ENCODE data around the gene ABCG4. TPM values are rescaled to one million over a fixed set of nuclear protein-coding genes. Genes with fewer than 3 reads are reported as not detected.

The ABCG4 gene
- total RNA-seq, 5 donors from 2014 or later (not counting 1 experiment from before 2014, with no cell fraction given) = 0.09 TPM; not detected in 4

DNA sequence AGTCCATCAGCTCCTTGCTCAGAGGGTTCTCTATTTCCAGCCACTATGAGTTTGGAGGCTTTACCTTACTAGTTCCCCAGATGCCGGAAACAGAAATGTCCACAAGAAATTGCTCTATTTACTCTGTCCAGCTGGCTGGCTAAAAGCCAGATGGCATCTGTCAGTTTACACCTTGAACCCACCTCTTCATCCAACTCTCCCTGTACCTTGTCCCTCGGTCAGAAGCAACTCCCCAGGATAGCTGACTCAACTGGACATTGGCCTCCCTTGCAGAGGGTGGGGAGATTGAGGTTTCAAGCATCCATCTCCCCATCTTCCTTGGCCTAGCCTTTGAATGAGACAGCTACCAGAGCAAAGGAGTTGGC, 40.0 kb upstream of the ABCG4 start:
- H3K4me1 ChIP-seq (ENCODE audit: control insufficient read depth in 1 of 2, extremely low read depth in 1 of 2, insufficient read depth in 2 of 2, low read length in 2 of 2) = peaks cover 13 to 43% of the 10 kb centered on the region in 2 experiments
- H3K27me3 Mint-ChIP-seq = no peaks in the 10 kb centered on the region
- H3K4me3 Mint-ChIP-seq = peak overlapping the region; percentile 81 to 94 (median 92)
- H3K9me3 Mint-ChIP-seq = no peaks in the 10 kb centered on the region
- H3K9me3 ChIP-seq = no peaks in the 10 kb centered on the region
- ChIA-PET CTCF (interaction anchor here in 1 of 2 donors (0.7 to 1.2 kb wide), 3 partner anchors 10 to 13 kb away, joined by 3 to 5 read pairs (median 4); partner anchors contain the start of gene HINFP), POLR2A (interaction anchor here in 1 of 2 donors (1.1 kb wide), 1 partner anchor 53 kb away, joined by 3 read pairs; no protein-coding TSS in a partner anchor)
- peaks cover 42 to 49% (median 43%) of the 10 kb centered on the region in 3 donors for H3K4me1 Mint-ChIP-seq
- peaks cover 11 to 39% of the 10 kb centered on the region in 2 donors for H3K36me3 ChIP-seq (ENCODE audit: control insufficient read depth in 2 of 2, extremely low read depth in 1 of 2, insufficient read depth in 1 of 2, low read length in 1 of 2)
- H3K27ac Mint-ChIP-seq = peak overlapping the region; percentile 86 to 89
- peak overlapping the region; percentile 52 for H3K27ac ChIP-seq (ENCODE audit: low read length)
- no peak for ATAC-seq (replicated peaks in 1 of 4)
- 75% methylated on average over 1 of the region's 2 CpGs for WGBS (ENCODE audit: insufficient coverage)
- no peak for DNase-seq
- H3K4me3 ChIP-seq (ENCODE audit: control insufficient read depth in 1 of 2, extremely low read depth in 1 of 2, low read length in 1 of 2) = peak overlapping the region; percentile 69 to 83
- peaks cover 26% of the 10 kb centered on the region for H3K36me3 Mint-ChIP-seq
- H3K27me3 ChIP-seq (replicated peaks in 1 of 2; ENCODE audit: control insufficient read depth in 2 of 2, extremely low read depth in 1 of 2, insufficient read depth in 2 of 2, low read length in 1 of 2) = no peaks in the 10 kb centered on the region

DNA sequence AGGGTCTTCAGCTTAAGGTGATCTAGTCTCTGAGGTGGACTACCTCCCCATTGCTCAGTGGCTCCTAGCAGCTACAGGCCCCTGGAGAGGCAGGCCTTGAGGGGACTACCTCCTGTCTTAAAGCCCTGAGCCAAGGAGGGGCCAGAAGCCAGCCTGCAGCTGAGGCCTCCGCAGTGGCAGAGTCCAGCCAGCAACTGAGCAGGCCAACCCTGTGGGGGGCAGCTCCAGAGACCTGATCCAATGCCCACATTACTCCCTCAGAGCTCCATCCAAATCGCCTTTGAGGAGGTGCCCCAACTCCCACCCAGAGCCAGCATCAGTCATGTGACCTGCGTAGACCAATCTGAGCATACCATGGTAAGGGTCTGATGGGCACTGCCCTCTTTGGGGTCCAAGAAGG, 39.0 kb upstream of the ABCG4 start:
- Histone ChIP-seq H3K27ac (ENCODE audit: low read length) (no peak overlapping the region), H3K4me3 (ENCODE audit: control insufficient read depth in 1 of 2, extremely low read depth in 1 of 2, low read length in 1 of 2) (no peak overlapping the region), H3K9me3 (no peaks in the 10 kb centered on the region), H3K36me3 (ENCODE audit: control insufficient read depth in 2 of 2, extremely low read depth in 1 of 2, insufficient read depth in 1 of 2, low read length in 1 of 2) (peaks cover 14 to 47% of the 10 kb centered on the region in 2 donors), H3K4me1 (ENCODE audit: control insufficient read depth in 1 of 2, extremely low read depth in 1 of 2, insufficient read depth in 2 of 2, low read length in 2 of 2) (peaks cover 13 to 53% of the 10 kb centered on the region in 2 experiments), H3K27me3 (replicated peaks in 1 of 2; ENCODE audit: control insufficient read depth in 2 of 2, extremely low read depth in 1 of 2, insufficient read depth in 2 of 2, low read length in 1 of 2) (no peaks in the 10 kb centered on the region)
- H3K36me3 Mint-ChIP-seq = peaks cover 31% of the 10 kb centered on the region
- peak overlapping the region; percentile 81 to 94 (median 92) for H3K4me3 Mint-ChIP-seq
- CTCF ChIA-PET = interaction anchor here in 1 of 2 donors (1.0 to 1.2 kb wide), 2 partner anchors 9 to 11 kb away, joined by 4 to 5 read pairs; partner anchors contain the start of gene HINFP
- POLR2A ChIA-PET = interaction anchor here (0.6 to 1.1 kb wide), 3 partner anchors 54 to 94 kb away, joined by 3 read pairs; no protein-coding TSS in a partner anchor
- H3K4me1 Mint-ChIP-seq = peaks cover 43 to 49% (median 47%) of the 10 kb centered on the region in 3 donors
- ATAC-seq (replicated peaks in 1 of 4) (no peak), DNase-seq (no peak)
- no peaks in the 10 kb centered on the region for H3K27me3 Mint-ChIP-seq
- no peaks in the 10 kb centered on the region for H3K9me3 Mint-ChIP-seq
- peak overlapping the region; percentile 86 to 89 for H3K27ac Mint-ChIP-seq
- 96% methylated on average over 3 of the region's 3 CpGs for WGBS (ENCODE audit: insufficient coverage)

DNA sequence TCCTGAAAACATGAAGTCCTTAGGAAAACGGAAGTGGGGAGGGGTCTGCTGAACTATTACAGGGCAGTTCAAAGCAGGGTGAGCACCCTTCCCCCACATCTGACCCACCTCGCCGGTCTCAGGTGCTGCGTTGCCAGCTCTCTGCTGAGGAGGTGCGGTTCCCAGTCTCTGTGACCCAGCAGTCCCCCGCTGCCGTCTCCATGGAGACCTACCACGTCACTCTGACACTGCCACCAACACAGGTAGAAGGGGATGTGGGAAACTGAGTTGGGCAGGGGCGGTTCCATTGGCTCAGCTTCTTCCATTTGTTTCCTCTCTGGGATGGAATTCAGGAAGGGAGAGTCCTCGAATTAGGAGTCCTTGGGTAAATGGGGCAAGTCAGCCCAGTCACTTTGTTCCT, 38.4 kb upstream of the ABCG4 start:
- H3K27ac Mint-ChIP-seq = peak overlapping the region; percentile 86 to 89
- ATAC-seq (replicated peaks in 1 of 4) (no peak), DNase-seq (no peak)
- H3K9me3 Mint-ChIP-seq = no peaks in the 10 kb centered on the region
- peak overlapping the region in 1 of 3 donors; percentile 94 for H3K4me3 Mint-ChIP-seq
- H3K27me3 Mint-ChIP-seq = no peaks in the 10 kb centered on the region
- Histone ChIP-seq H3K36me3 (ENCODE audit: control insufficient read depth in 2 of 2, extremely low read depth in 1 of 2, insufficient read depth in 1 of 2, low read length in 1 of 2) (peaks cover 14 to 47% of the 10 kb centered on the region in 2 donors), H3K4me3 (ENCODE audit: control insufficient read depth in 1 of 2, extremely low read depth in 1 of 2, low read length in 1 of 2) (no peak overlapping the region), H3K27me3 (replicated peaks in 1 of 2; ENCODE audit: control insufficient read depth in 2 of 2, extremely low read depth in 1 of 2, insufficient read depth in 2 of 2, low read length in 1 of 2) (no peaks in the 10 kb centered on the region), H3K27ac (ENCODE audit: low read length) (no peak overlapping the region), H3K4me1 (ENCODE audit: control insufficient read depth in 1 of 2, extremely low read depth in 1 of 2, insufficient read depth in 2 of 2, low read length in 2 of 2) (peaks cover 13 to 59% of the 10 kb centered on the region in 2 experiments), H3K9me3 (no peaks in the 10 kb centered on the region)
- POLR2A ChIA-PET = interaction anchor here in 1 of 2 donors (0.8 kb wide), 1 partner anchor 95 kb away, joined by 3 read pairs; no protein-coding TSS in a partner anchor
- CTCF ChIA-PET = interaction anchor here in 1 of 2 donors (1.2 kb wide), 1 partner anchor 49 kb away, joined by 3 read pairs; no protein-coding TSS in a partner anchor
- H3K4me1 Mint-ChIP-seq = peaks cover 46 to 53% (median 51%) of the 10 kb centered on the region in 3 donors
- WGBS (ENCODE audit: insufficient coverage) = 100% methylated on average over 2 of the region's 10 CpGs
- peaks cover 34% of the 10 kb centered on the region for H3K36me3 Mint-ChIP-seq

DNA sequence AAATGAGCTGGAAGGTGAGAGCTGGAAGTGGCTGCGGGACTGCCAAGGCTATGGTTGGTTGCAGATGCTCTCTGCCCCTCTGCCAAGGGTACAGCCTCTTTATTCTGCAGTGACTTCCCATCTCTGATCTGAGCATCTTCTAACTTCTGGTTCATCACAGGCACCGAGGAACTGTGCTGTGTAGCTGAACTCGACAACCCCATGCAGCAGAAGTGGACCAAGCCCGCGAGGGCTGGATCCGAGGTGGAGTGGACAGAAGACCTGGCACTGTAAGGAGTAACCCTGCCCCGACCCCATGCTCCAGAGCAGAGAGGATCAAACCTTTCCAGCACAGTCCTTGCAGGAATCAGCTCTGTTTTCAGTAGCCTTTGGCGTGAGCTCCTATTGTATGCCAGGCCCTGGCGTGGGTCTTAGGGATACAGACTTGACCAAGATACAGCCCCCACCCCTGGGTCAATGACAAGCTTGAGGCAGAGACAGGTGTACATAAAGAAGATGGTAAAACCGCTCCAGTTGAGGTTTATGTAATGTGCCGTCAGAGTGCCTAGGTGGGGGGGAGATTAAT, 37.4 kb upstream of the ABCG4 start:
- Histone ChIP-seq H3K4me1 (ENCODE audit: control insufficient read depth in 1 of 2, extremely low read depth in 1 of 2, insufficient read depth in 2 of 2, low read length in 2 of 2) (peaks cover 13 to 66% of the 10 kb centered on the region in 2 experiments), H3K9me3 (no peaks in the 10 kb centered on the region), H3K4me3 (ENCODE audit: control insufficient read depth in 1 of 2, extremely low read depth in 1 of 2, low read length in 1 of 2) (no peak overlapping the region), H3K36me3 (ENCODE audit: control insufficient read depth in 2 of 2, extremely low read depth in 1 of 2, insufficient read depth in 1 of 2, low read length in 1 of 2) (peaks cover 14 to 54% of the 10 kb centered on the region in 2 donors), H3K27me3 (replicated peaks in 1 of 2; ENCODE audit: control insufficient read depth in 2 of 2, extremely low read depth in 1 of 2, insufficient read depth in 2 of 2, low read length in 1 of 2) (no peaks in the 10 kb centered on the region), H3K27ac (ENCODE audit: low read length) (no peak overlapping the region)
- WGBS (ENCODE audit: insufficient coverage) = 94% methylated on average over 10 of the region's 11 CpGs
- Mint-ChIP-seq H3K27me3 (no peaks in the 10 kb centered on the region), H3K4me3 (no peak overlapping the region), H3K36me3 (peaks cover 40% of the 10 kb centered on the region), H3K27ac (peak overlapping the region; percentile 60 to 99), H3K9me3 (no peaks in the 10 kb centered on the region), H3K4me1 (peaks cover 53 to 57% (median 56%) of the 10 kb centered on the region in 3 donors)
- DNase-seq (no peak), ATAC-seq (replicated peaks in 1 of 4) (no peak)
- CTCF ChIA-PET = interaction anchor here (0.7 to 1.2 kb wide), 3 partner anchors 9 to 58 kb away, joined by 3 to 4 read pairs (median 3); partner anchors contain the start of gene DPAGT1 (in 1 of the 2)
- POLR2A ChIA-PET = interaction anchor here in 1 of 2 donors (0.6 kb wide), 1 partner anchor 12 kb away, joined by 5 read pairs; no protein-coding TSS in a partner anchor

DNA sequence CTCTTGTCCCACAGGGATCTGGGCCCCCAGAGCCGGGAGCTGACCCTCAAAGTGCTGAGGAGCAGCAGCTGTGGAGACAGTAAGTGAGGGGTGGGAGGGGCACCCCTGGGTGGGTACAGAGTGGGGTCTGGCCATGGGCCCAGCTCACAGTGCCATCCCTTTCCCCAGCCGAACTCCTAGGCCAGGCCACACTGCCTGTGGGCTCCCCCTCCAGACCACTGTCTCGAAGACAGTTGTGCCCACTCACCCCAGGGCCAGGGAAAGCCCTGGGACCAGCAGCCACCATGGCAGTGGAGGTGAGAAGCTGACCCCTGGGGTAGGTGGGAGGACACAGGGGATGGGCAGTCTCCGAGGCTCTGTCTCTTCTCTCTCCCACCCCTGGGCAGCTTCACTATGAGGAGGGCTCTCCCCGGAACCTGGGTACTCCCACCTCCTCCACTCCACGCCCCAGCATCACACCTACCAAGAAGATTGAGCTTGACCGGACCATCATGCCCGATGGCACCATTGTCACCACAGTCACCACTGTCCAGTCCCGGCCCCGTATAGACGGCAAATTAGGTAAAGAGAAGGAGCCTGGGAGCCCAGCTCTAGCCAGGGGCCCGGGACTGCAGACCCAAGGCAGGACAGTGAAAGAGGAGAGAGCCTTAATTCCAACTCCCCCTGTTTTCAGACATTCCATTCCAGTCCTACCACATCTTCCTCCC, 36.4 kb upstream of the ABCG4 start:
- Histone ChIP-seq H3K9me3 (no peaks in the 10 kb centered on the region), H3K27ac (ENCODE audit: low read length) (no peak overlapping the region), H3K4me3 (ENCODE audit: control insufficient read depth in 1 of 2, extremely low read depth in 1 of 2, low read length in 1 of 2) (no peak overlapping the region), H3K36me3 (ENCODE audit: control insufficient read depth in 2 of 2, extremely low read depth in 1 of 2, insufficient read depth in 1 of 2, low read length in 1 of 2) (peaks cover 14 to 63% of the 10 kb centered on the region in 2 donors), H3K27me3 (replicated peaks in 1 of 2; ENCODE audit: control insufficient read depth in 2 of 2, extremely low read depth in 1 of 2, insufficient read depth in 2 of 2, low read length in 1 of 2) (no peaks in the 10 kb centered on the region), H3K4me1 (ENCODE audit: control insufficient read depth in 1 of 2, extremely low read depth in 1 of 2, insufficient read depth in 2 of 2, low read length in 2 of 2) (peaks cover 8 to 66% of the 10 kb centered on the region in 2 experiments)
- ChIA-PET POLR2A (interaction anchor here in 1 of 2 donors (0.6 kb wide), 1 partner anchor 13 kb away, joined by 5 read pairs; no protein-coding TSS in a partner anchor), CTCF (interaction anchor here in 1 of 2 donors (0.9 kb wide), 1 partner anchor 10 kb away, joined by 4 read pairs; the partner anchor contains the start of gene DPAGT1)
- peak overlapping the region; percentile 96 to 99 for H3K27ac Mint-ChIP-seq
- no peak for DNase-seq
- H3K4me3 Mint-ChIP-seq = no peak overlapping the region
- peaks cover 40% of the 10 kb centered on the region for H3K36me3 Mint-ChIP-seq
- H3K27me3 Mint-ChIP-seq = no peaks in the 10 kb centered on the region
- WGBS (ENCODE audit: insufficient coverage) = 97% methylated on average over 6 of the region's 12 CpGs
- no peak for ATAC-seq (replicated peaks in 1 of 4)
- H3K9me3 Mint-ChIP-seq = no peaks in the 10 kb centered on the region
- peaks cover 51 to 62% (median 58%) of the 10 kb centered on the region in 3 donors for H3K4me1 Mint-ChIP-seq

DNA sequence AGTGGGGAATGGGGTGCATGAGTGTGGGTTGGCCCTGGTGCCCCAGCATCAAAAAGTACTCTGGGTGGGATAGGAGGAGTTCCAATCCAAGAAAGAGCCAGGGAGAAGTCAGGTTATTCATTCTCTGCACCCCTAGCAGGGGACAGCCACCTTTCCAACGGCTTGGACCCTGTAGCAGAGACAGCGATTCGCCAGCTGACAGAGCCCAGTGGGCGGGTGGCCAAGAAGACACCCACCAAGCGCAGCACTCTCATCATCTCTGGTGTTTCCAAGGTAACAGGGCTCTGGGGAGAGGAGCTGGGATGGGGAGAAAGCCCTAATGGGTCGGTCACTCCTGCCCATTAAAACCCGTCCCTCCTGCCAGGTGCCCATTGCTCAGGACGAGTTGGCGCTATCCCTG, 35.1 kb upstream of the ABCG4 start:
- H3K36me3 Mint-ChIP-seq = peaks cover 40% of the 10 kb centered on the region
- Histone ChIP-seq H3K9me3 (no peaks in the 10 kb centered on the region), H3K27ac (ENCODE audit: low read length) (no peak overlapping the region), H3K36me3 (ENCODE audit: control insufficient read depth in 2 of 2, extremely low read depth in 1 of 2, insufficient read depth in 1 of 2, low read length in 1 of 2) (peaks cover 14 to 67% of the 10 kb centered on the region in 2 donors), H3K4me1 (ENCODE audit: control insufficient read depth in 1 of 2, extremely low read depth in 1 of 2, insufficient read depth in 2 of 2, low read length in 2 of 2) (peaks cover 5 to 57% of the 10 kb centered on the region in 2 experiments), H3K27me3 (replicated peaks in 1 of 2; ENCODE audit: control insufficient read depth in 2 of 2, extremely low read depth in 1 of 2, insufficient read depth in 2 of 2, low read length in 1 of 2) (no peaks in the 10 kb centered on the region), H3K4me3 (ENCODE audit: control insufficient read depth in 1 of 2, extremely low read depth in 1 of 2, low read length in 1 of 2) (no peak overlapping the region)
- no peak for ATAC-seq (replicated peaks in 1 of 4)
- DNase-seq = no peak
- peak overlapping the region; percentile 96 to 99 for H3K27ac Mint-ChIP-seq
- no peaks in the 10 kb centered on the region for H3K9me3 Mint-ChIP-seq
- 96% methylated on average over 3 of the region's 9 CpGs for WGBS (ENCODE audit: insufficient coverage)
- CTCF ChIA-PET = no interaction called here
- H3K27me3 Mint-ChIP-seq = no peaks in the 10 kb centered on the region
- POLR2A ChIA-PET = no interaction called here
- peaks cover 45 to 55% (median 53%) of the 10 kb centered on the region in 3 donors for H3K4me1 Mint-ChIP-seq
- no peak overlapping the region for H3K4me3 Mint-ChIP-seq

Measured in T-cell (primary cell).